Measurements from ENCODE around the gene ZYX.
"Not testable (repeated sequence)": the region's sequence is repeated elsewhere in the genome, so short reads cannot be mapped to it uniquely, and the experiment has no call there.

- not testable (repeated sequence) for TF ChIP-seq CTCF, EP300, POLR2A, POLR2AphosphoS5 (IDR thresholded peaks at IDR 0.05)
Measured at GRCh38 chr7:143415209-143415608, 34.1 kb downstream of the ZYX start.

Data from suprapubic skin (tissue), 4 donors.